Measurements from ENCODE around the gene SPON1.
"Not testable (repeated sequence)": the region's sequence is repeated elsewhere in the genome, so short reads cannot be mapped to it uniquely, and the experiment has no call there.

The SPON1 gene

DNA sequence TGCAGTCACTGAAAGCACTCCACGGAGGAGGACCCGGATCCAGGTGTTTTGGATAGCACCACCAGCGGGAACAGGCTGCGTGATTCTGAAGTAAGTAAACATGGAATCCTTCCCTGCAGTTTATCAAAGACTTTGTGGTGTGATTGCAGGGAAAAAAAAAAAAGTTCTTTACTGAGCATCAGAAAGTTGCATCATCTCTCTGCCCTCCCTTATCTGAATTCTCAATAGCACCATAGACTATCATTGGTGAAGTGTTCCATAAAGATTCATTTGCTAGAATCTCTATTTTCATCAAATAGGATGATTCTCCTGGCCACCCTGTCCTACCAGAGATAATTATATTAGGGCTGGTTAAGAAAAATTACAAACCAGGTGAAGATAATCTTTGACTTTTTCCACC, 79.0 kb downstream of the SPON1 start:
- DNase-seq = no peak

DNA sequence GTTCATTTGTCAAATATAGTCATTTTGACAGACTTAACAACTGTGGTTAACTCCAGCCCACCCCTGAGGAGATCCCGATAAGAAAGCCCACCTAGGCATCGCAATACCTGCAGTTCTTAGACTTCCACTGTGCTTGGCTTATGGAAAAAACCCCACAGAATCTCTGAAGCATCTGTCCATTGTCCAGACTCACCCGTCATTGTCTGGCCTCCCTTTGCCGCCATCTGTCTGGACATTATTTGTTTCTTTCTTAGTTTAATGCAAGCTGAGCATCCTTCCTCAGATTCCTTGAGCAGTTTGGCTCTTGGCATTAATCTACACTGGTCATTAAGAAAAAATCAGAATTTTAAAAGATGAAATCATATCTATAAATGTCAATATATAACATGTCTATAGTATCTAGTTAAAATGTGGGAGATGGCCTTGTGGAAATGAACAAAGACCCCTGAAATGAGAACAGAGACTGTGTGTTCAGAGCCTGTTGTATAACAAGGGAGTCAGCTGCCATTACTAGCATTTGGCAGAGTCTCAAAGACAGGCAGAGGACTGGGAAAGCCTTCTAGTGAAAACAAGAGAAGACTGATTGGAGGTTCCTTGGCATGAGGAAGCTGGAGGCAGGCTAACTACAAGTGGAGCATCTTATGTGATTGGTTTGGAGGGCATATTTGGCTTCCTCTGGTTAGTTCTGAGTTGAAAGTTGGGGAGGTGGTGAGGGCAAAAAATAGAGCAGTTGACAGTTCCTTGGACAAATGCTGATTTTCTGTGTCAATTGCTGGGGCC, 80.4 kb downstream of the SPON1 start:
- DNase-seq = no peak

DNA sequence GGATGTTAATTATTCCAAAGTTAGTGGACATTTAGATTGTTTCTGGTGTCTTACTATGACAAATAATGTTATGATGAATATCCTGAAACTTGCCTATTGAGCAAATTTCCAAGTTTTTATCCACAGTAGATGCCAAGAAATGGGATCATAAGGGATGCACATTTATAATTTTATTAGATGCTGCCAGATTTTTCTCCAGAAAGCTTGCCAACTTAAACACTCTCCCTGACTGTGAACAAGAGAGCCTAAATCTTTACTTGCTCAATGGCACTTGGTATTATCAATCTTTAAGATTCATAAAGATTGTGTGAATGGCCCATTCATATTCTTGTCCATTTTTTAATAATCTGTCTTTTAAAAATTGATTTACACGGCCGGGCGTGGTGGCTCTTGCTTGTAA, 82.4 kb downstream of the SPON1 start:
- DNase-seq = no peak

DNA sequence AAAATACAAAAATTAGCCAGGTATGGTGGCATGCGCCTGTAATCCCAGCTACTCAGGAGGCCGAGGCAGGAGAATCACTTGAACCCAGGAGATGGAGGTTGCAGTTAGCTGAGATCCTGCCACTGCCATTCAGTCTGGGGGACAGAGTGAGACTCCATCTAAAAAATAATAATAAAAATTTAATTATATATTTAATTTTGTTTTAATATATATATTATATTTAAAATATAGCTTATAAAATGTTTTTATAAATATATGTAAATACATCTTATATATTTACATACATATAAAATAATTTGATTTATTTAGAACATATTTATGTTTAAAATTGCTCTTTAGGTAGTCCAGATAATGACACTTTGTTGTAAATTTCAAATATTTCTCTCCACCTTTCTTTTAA, 82.9 kb downstream of the SPON1 start:
- no peak for DNase-seq

DNA sequence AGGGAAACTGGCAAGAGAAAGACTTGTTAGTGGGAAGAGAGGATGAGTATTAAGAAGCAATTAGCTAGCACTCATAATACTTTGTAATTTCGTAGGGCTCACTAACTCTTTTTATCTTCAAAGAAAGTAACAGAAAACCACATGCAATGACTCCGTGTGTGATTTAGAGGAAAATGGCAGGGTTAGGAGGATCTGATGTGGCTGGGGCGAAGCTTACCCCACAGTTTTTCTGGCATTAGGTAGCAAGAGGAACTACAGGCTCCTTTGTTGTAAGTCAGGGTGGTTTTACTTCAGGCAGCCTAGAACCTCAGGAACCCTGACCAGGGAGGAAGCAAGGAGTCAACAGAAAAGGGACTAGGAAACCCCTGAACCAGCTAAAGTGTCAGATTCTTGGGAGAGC, 89.7 kb downstream of the SPON1 start:
- DNase-seq = no peak

DNA sequence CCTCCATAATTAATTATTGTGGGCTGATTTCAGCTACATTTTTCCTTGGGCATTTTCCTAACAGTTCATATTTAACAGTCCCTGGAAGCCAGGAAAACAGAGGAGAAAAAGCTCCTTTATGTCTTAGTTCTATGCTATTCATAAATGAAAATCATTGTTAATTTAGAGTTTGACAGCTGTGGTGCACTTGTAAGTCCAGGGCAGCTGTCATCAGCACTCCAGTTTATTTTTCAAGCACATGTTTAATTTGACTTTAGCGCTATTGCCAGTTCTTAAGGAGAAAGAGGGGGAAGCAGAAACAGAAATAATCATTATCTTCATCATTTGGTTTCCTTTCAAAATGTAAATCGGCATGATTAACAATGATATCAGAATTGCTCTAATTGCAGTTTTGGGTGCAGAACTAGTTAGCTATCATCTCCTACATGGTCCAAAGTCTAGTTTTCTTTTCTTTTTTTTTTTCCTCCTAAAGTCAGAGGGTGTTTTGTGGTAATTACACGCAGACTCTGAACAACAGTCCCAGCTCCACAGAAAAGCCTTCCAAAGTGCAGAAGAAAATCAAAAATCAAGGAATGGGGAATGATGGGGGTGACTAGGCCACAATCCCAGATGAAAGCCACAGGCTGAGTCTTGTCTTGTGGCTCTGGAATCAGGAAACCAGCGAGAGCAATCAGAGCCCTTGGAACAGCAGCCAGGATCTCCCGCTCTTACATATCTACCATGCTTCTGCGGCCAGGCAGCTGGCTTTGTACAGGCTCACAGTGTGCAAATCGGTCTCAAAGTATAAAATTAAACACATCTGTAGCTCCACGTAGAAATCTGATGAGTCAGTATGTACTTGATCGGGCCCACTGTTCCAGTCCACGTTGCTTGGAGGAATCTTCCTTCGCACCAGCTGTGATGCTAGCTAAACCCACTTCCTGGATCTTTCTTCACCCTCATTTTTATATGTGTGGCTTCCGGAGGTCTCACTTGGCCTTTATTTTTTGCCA, 91.9 kb downstream of the SPON1 start:
- DNase-seq = peak in 1 of 3 experiments; percentile 22

DNA sequence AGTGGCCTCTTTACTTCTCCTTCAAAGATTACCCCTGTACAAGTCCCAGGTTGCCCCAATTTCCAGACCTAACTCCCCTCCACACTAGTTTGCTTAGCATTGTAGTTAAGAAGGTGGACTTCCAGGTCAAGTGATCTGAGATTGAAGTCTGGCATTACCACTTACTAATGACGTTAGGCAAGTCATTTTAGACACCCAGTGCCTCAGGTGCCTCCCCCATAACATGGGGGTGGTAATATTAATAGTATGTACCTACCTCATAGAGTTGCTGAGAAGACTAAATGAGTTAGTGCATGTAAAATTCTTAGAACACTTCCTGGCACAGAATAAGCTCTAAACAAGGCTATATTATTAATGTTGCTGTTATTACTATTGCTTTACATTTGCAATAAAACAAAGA, 93.4 kb downstream of the SPON1 start:
- DNase-seq = no peak

DNA sequence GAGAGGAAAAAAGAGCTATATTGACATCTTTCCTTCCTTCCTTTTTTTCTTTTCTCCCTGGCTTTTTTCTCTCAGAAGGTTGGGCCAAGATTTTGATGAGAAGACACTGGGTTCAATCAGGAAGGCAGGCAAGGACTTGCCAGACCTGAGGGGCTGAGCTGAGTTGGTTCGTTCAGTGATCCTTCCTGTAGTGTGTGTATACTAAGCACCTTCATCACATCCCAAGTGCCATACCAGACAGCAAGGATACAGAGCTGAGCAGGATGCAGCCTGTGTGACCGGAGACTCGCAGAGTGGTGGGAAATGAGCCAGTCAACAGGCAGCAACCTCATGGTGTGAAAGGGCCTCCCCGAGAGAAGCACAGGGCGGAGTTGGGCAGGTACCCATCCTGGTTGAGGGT, 95.5 kb downstream of the SPON1 start:
- DNase-seq = no peak

DNA sequence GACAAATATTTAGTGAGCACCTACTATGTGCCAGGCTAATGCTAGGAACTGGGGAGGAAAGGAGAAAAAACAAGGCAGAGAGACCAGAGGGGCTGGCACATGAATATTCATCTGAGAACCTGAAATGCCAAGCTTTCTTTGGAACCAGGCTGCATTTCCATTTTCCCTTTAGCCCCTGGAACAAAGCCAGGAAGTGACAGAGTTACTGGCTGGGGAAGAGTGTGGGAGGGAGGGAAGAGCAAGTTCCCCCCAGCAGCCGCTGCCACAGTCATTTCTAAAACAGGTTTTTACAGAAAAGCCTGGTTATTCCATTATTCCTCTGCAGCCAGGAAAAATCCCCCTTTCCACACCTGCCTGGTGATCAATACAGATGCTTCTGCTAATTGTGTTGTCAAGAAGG, 97.0 kb downstream of the SPON1 start:
- DNase-seq = peak in 1 of 3 experiments; percentile 14

DNA sequence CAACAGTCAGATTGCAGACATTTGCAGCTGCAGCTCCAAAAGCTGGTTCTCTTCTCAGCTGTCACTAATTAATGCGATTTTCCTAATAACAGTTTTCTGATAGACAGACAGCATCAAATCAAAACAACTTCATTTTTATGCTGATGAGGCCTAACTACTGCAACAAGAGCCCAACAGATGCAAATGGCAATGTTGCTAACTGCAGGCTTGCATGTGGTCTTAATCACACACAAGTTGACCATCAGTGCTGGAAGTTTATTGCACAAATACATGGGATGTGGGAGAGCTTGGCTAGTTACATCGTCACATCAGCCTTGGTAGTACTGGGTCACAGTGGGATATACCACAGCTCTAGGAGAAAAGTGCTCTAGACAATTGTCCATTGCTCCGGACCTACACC, 99.2 kb downstream of the SPON1 start:
- peak in 1 of 3 experiments; percentile 23 for DNase-seq

DNA sequence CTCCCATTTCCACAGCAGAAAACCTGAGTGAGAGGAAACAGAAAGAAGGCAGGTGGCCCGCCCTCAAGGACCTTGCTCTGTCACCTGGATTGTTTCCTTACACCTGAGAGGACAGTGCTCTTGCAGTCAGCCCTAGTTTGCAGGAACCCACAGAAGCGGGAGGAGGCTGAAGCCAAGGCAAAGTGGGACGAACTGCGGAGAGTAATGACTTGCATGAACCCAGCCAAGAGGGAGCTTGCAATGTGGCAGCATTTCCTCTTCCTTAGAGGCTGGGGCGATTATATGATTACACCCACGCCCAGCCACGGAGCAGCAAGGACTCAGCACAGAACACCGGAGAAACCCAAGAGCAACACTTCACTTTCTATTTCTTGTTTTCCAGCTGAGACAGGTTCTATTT, 102.6 kb downstream of the SPON1 start:
- DNase-seq = no peak

DNA sequence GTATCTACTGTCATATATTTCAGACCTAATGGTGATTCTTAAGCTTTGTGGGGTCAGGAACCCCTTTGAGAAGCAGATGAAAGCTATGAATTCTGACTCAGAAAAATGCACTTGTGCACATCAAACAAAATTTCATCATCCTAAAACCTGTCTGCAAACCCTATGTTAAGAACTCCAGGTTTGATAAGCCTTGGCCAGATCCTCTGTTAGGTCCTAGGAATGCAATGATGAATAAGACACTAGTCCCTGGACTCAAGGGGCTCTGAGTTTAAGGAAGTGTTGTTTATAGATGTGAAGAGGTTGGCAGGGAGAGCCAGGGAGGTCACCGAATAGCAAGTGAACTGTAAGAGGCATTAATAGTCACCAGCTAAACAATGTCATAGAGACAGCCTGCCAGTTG, 103.2 kb downstream of the SPON1 start:
- no peak for DNase-seq

DNA sequence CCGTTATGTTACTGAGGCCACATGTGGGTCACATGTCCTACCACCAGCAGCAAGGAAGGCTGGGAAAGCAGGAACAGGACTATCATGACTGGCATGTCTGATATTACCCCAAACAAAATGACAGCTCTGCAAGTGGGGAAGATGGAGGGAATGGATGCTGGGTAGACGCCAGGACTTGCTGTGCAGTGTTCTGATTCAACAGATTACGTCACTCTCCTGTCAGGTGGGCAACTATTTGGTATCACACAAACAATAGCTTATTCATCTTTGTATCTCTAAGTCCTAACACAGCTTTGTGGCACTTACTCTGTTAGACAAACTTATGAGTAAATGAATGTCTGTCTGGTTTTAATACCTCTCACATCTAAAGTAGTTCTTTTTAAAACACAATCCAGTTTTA, 105.2 kb downstream of the SPON1 start:
- DNase-seq = no peak

DNA sequence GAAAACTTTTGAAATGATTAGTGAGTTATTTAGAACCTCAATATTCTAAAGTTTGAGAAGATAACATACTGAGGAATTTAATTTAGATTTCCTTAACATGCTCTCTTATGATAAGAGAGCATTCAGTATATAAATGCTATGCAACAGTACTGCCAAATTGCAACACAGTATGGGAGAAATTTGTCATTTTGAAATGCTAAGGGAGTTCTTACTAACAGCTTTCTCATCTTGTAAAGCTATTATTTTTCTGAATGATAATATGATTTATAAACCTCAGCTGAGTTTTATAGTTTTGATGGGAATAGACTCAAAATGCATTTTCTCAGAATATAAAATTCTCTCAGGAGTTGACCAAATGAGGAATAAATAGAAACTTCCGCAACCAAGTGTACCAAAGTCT, 108.4 kb downstream of the SPON1 start:
- DNase-seq = no peak

DNA sequence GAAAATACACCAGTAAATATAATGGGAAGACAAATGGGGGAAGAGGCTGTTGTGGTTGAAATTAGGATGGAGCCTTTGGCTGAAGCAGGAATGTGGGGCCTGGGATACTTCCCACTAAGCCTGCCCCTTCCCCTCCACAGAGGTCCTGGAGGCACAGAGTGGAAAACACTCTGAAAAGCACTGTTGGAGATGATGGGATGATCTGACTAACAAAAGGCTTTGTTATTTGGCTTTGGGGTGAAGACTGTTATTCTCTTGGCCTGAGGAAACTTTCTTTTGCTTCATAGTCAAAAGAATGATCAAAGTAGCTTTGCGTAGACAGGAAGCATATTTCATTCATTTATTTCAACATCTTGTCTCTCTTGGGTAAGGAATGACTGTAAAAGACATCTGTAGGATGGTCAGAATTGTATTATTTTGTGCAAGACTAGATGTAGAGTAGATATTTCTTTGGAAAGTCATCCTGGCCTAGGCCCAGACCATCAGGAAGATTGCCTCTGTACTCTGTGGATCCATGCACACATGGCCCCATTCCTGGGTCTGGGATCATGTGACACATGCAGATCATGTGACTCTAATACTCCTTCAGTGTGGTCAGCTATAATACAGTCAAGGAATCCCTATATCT, 111.4 kb downstream of the SPON1 start:
- DNase-seq = no peak

DNA sequence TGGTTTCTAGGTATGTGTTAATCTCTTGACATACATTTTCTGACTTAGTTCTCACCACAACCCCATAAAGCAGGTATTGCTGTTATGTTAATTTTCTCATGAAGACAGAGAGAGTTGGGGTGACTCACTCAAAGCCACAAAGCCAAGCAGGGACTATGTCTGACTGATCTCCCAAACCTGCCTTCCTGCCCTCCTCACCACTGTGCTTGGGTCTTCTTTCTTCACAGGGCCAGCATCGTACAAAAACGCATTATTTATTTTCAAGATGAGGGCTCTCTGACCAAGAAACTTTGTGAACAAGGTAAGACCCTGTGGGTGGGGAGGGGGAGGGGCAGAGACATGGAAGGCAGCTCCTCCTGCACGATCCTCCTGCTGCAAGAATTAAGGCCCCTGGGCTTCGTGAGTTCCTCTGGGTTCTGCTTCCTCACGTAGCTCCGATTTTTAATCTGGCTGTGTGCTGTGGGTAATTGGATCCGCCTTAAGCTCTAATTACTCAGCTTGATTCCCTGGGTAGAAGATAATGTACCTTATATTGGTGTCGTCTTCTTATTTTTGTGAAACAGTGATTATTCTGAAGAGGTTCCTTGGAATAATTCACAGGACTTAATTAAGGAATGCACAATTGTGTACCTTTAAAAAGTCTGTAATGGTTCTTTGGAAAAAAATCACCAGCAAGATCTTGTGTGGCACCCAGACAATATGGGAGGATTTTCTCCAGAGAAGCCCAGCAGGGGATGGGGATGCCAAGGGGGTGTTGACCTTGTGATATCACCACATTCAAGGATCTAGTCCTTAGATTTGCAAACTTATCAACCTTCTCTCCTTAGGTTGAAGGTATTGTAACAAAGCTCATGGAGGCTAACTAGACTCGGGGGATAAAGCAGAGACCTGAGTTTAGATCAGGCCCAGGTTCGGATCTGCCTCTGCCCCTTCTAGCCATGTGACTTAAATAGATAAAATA, 112.9 kb downstream of the SPON1 start:
- peak in 1 of 3 experiments; percentile 21 for DNase-seq

DNA sequence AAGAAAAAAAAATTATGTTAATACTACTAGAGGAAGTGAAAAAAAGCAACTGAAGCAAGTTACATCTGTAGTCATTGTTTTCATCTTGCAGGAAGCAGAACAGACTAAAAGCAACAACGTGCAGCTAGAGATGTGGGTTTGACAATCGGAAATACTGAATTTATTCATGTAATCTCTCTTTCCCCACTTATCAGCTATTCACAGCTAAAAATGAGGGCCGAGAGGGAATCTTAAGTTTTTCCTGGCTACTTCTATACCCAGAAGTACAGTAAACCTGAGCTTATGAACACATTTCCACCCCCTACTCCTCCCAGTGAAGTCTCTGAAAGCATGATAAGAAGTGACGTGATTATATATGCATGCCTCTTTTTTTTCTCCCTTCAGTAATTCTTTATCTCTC, 116.5 kb downstream of the SPON1 start:
- no peak for DNase-seq

DNA sequence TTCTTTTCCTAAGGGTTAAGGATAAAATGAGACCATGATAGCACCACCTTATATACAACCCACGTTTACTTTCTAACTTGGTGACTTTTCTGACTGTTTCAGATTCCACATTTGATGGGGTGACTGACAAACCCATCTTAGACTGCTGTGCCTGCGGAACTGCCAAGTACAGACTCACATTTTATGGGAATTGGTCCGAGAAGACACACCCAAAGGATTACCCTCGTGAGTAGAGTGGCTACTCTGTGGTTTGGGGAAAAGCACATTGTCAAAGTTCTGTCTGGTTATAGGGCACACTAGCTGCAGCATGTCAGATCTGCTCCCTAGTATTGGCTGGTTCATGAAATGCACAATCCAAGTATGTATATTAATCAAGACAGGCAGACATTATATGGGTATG, 117.3 kb downstream of the SPON1 start:
- DNase-seq = no peak

DNA sequence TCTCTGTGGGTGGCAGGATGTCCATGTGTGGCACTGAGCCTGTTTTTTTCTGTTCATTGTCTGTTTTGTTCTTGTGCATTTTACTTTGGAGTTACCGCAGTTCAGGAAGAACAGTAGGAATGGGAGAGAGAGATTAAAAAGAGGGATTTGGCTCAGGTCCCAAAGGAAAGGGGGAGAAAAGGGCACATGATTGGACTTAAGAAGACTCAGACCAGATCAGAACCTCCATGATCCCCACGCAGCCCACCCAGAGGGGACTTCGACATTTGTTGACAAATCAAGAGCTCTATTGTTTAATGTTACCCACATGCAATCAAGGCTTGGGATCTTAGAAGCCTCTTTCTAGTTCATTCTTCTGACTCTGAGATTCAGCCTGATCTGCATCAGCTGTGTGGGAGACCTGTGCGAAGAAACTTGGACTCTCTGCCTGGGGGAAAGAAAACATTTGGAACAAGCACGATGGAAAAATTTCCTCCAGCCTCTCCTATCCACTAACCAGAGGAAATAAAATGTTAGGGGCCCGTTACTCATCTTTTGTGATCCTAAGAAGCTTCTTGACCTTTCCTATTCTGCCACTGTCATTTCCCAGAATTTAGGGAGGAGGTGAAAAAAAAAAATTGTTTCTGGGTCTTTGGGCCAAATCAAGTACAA, 119.2 kb downstream of the SPON1 start:
- no peak for DNase-seq

DNA sequence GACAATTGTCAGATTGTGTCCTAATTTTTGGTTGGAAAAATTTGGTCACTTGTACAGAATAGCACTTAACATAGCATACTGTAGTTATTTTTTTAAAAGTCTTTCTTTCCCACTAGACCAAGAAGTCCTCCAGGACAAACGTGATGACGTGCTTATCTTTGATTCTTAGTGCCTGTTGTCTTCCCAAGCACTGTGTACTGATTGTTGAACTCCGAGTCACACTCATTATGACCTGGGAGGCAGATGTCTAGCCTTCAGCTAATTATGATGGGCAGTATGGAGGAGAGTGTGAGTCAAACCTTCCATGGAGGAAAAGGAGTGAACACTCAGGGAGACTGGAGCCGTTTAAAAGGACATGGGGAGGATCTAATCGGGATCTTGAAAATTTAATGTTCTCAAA, 119.8 kb downstream of the SPON1 start:
- DNase-seq = no peak

DNA sequence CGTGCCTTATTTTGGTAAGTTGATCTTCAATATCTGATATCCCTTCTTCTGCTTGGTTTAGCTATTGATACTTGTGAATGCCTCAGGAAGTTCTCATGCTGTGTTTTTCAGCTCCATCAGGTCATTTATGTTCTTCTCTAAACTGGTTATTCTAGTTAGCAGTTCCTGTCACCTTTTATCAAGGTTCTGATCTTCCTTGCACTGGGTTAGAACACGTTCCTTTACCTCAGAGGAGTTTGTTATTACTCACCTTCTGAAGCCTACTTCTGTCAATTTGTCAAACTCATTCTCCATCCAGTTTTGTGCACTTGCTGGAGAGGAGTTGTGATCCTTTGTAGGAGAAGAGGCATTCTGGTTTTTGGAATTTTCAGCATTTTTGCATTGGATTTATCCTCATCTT, 126.3 kb downstream of the SPON1 start:
- not testable (repeated sequence) for DNase-seq

Measured in NCI-H1417 (cell line).